B cell (primary cell): ENCODE data around the gene HIBADH. TPM values are rescaled to one million over a fixed set of nuclear protein-coding genes. Genes with fewer than 3 reads are reported as not detected.

ENCODE experiments used
- ATAC-seq: fragments of 200-7000 bp; cut with Tn5 transposase; one replicate; pipeline ENCODE4 v1.10.0; 2021; ENCODE audit warnings: low read depth, mild to moderate bottlenecking, moderate number of reproducible peaks, moderate library complexity
- CTCF ChIA-PET: fragments of 350-600 bp; sonication (Branson Sonifier 250); formaldehyde crosslinking; loops from one replicate; lab custom pipeline; 2021; ENCODE audit warnings: antibody characterized with exemption, inconsistent platforms; lab: Charles Lee
- POLR2A ChIA-PET: fragments of 350-600 bp; sonication (Branson Sonifier 250); formaldehyde crosslinking; loops from one replicate; lab custom pipeline; 2021; ENCODE audit warnings: antibody characterized with exemption; lab: Charles Lee
- DNase-seq: peaks from one replicate; pipeline ENCODE4 v3.0.0; 2013
- H2AFZ ChIP-seq: 2 replicates; pipeline ENCODE4 v1.6.1; 2012; ENCODE audit warnings: mild to moderate bottlenecking, low read depth, low read length; ENCODE audit not compliant: insufficient read depth, poor library complexity, severe bottlenecking
- H3K27ac ChIP-seq, 2 donors: 1 replicate in 1 of 2; 2 replicates in 1 of 2; pipeline ENCODE4 v1.5.1; 2012 to 2013; ENCODE audit warnings: low read length in 2 of 2, mild to moderate bottlenecking in 2 of 2, moderate library complexity in 1 of 2
- H3K27me3 ChIP-seq, 4 experiments: fragments of 200-600 bp in 1 of 4; sonication (generic) in 1 of 4; replicated peaks in 1 of 4; 1 replicate in 2 of 4; 2 replicates in 2 of 4; pipeline versions ENCODE4 v1.6.1 to v1.7.0; 2013 to 2016; ENCODE audit warnings: low read length in 3 of 4, mild to moderate bottlenecking in 2 of 4, mixed read lengths in 1 of 4, moderate library complexity in 1 of 4; ENCODE audit not compliant: insufficient read depth in 4 of 4, control insufficient read depth in 3 of 4; ENCODE audit errors: control extremely low read depth in 1 of 4
- H3K36me3 ChIP-seq, 2 experiments: replicated peaks in 1 of 2; 1 replicate in 1 of 2; 2 replicates in 1 of 2; pipeline versions ENCODE4 v1.6.1 to v1.7.1; 2013; ENCODE audit warnings: low read length in 1 of 2; ENCODE audit not compliant: insufficient read depth in 2 of 2, control insufficient read depth in 1 of 2; ENCODE audit errors: control extremely low read depth in 1 of 2, extremely low read depth in 1 of 2
- H3K4me1 ChIP-seq, 2 donors: fragments of 200-600 bp in 1 of 2; sonication (generic) in 1 of 2; 1 replicate in 1 of 2; 2 replicates in 1 of 2; pipeline versions ENCODE4 v1.5.1 to v1.6.1; 2013 to 2017; ENCODE audit warnings: low read length in 2 of 2; ENCODE audit not compliant: control insufficient read depth in 2 of 2, insufficient read depth in 2 of 2
- H3K4me2 ChIP-seq: replicated peaks from 2 replicates; pipeline ENCODE3; 2012; ENCODE audit warnings: mild to moderate bottlenecking, low read depth, low read length; ENCODE audit not compliant: poor library complexity, severe bottlenecking
- H3K4me3 ChIP-seq, 5 experiments: fragments of 200-600 bp in 1 of 5; sonication (generic) in 1 of 5; 1 replicate in 3 of 5; 2 replicates in 2 of 5; pipeline versions ENCODE4 v1.5.1 to v1.7.0; 2011 to 2016; ENCODE audit warnings: low read length in 4 of 5, mild to moderate bottlenecking in 4 of 5, low read depth in 2 of 5, control low read depth in 1 of 5, moderate library complexity in 1 of 5; ENCODE audit not compliant: insufficient read depth in 1 of 5; ENCODE audit errors: control extremely low read depth in 1 of 5, extremely low read depth in 1 of 5
- H3K79me2 ChIP-seq: fragments of 200-600 bp; sonication (generic); one replicate; pipeline ENCODE4 v1.6.0; 2016; ENCODE audit warnings: low read length; ENCODE audit not compliant: control insufficient read depth, insufficient read depth
- H3K9ac ChIP-seq: fragments of 200-600 bp; sonication (generic); 2 replicates; pipeline ENCODE4 v1.6.1; 2017; ENCODE audit warnings: mild to moderate bottlenecking, low read length, moderate library complexity
- H3K9me3 ChIP-seq, 3 donors: one replicate each; pipeline versions ENCODE4 v1.6.1 to v1.7.1; 2013; ENCODE audit warnings: low read length in 2 of 3; ENCODE audit not compliant: control insufficient read depth in 2 of 3, insufficient read depth in 1 of 3; ENCODE audit errors: control extremely low read depth in 1 of 3
- H4K20me1 ChIP-seq: 2 replicates; pipeline ENCODE4 v1.6.0; 2012; ENCODE audit warnings: mild to moderate bottlenecking, low read length; ENCODE audit not compliant: insufficient read depth, control insufficient read depth, poor library complexity, severe bottlenecking
- H3K27ac Mint-ChIP-seq: one replicate; pipeline ENCODE4 v1.8.0; 2021; ENCODE audit warnings: mixed read lengths
- H3K27me3 Mint-ChIP-seq: one replicate; pipeline ENCODE4 v1.8.0; 2021; ENCODE audit warnings: mixed read lengths
- H3K4me1 Mint-ChIP-seq: one replicate; pipeline ENCODE4 v1.8.0; 2021; ENCODE audit warnings: mixed read lengths
- H3K4me3 Mint-ChIP-seq: one replicate; pipeline ENCODE4 v1.8.0; 2021; ENCODE audit warnings: mixed read lengths
- H3K9me3 Mint-ChIP-seq: one replicate; pipeline ENCODE4 v1.8.0; 2022; ENCODE audit warnings: mixed read lengths; ENCODE audit not compliant: insufficient read depth
- CTCF ChIP-seq: fragments of 200-600 bp; IDR thresholded peaks from one replicate; pipeline ENCODE4 v1.8.0; 2022; ENCODE audit warnings: antibody characterized with exemption, mild to moderate bottlenecking
- EZH2 ChIP-seq: IDR thresholded peaks from 2 replicates; pipeline ENCODE4 v1.6.1; 2012; ENCODE audit warnings: borderline replicate concordance, low read depth, mild to moderate bottlenecking, moderate library complexity, low read length; ENCODE audit not compliant: insufficient read depth, poor library complexity, severe bottlenecking
- WGBS: methylation state at CpG from one replicate; pipeline ENCODE4 v1.1.5; 2013; ENCODE audit warnings: missing lambda C conversion rate; ENCODE audit not compliant: insufficient coverage; 5-methylcytosine and 5-hydroxymethylcytosine counted together
- intact Hi-C: fragments of 100-400 bp; cut with micrococcal nuclease; formaldehyde crosslinking; loops from one replicate; pipeline ENCODE4 v1.10.0; 2022
- polyA plus RNA-seq: library from polyadenylated mRNA; depleted of rRNA; stranded (reverse); fragments of >200 nt; gene quantifications from 2 replicates; pipeline ENCODE4 v1.2.3, GENCODE V29; 2012
- total RNA-seq, 2 donors: library from RNA; stranded (reverse); fragments of 120-200 nt in 1 of 2; gene quantifications; 1 replicate in 1 of 2; 2 replicates in 1 of 2; pipeline versions ENCODE4 v1.2.3 to v1.2.4, GENCODE V29; 2013 to 2022

Gene HIBADH
- total and polyA plus RNA-seq, 2 donors (not counting 1 experiment from before 2014, with no cell fraction given): 6.9 to 14.1 TPM

GRCh38 chr7:27516421-27516820 lies 146.3 kb downstream of the HIBADH start:
- Mint-ChIP-seq H3K9me3 (no peaks in the 10 kb centered on the region), H3K4me1 (no peaks in the 10 kb centered on the region), H3K4me3 (no peak overlapping the region), H3K27ac (no peak overlapping the region), H3K27me3 (no peaks in the 10 kb centered on the region)
- Histone ChIP-seq H3K27me3 (peaks cover 0 to 2% (median 0%) of the 10 kb centered on the region in 4 experiments), H3K27ac (no peak overlapping the region), H4K20me1 (no peaks in the 10 kb centered on the region), H3K9ac (no peak overlapping the region), H3K4me2 (no peak overlapping the region), H3K9me3 (no peaks in the 10 kb centered on the region), H3K79me2 (no peaks in the 10 kb centered on the region), H3K4me1 (no peaks in the 10 kb centered on the region), H3K36me3 (no peaks in the 10 kb centered on the region), H2AFZ (no peak overlapping the region), H3K4me3 (no peak overlapping the region)
- ATAC-seq (no peak), DNase-seq (no peak)
- CTCF ChIA-PET: no interaction called here
- TF ChIP-seq CTCF (no peak), EZH2 (no peak)
- POLR2A ChIA-PET: no interaction called here
- intact Hi-C loops: no loop called here

- no peaks in the 10 kb centered on the region for H3K9me3 Mint-ChIP-seq
- Histone ChIP-seq H3K4me1 (no peaks in the 10 kb centered on the region), H3K27me3 (peaks cover 0 to 2% (median 0%) of the 10 kb centered on the region in 4 experiments), H3K4me3 (no peak overlapping the region), H3K27ac (no peak overlapping the region), H3K36me3 (no peaks in the 10 kb centered on the region), H3K9me3 (no peaks in the 10 kb centered on the region), H3K79me2 (no peaks in the 10 kb centered on the region), H3K9ac (no peak overlapping the region), H3K4me2 (no peak overlapping the region), H2AFZ (no peak overlapping the region), H4K20me1 (no peaks in the 10 kb centered on the region)
- TF ChIP-seq CTCF (no peak), EZH2 (no peak)
- ATAC-seq: no peak
- H3K4me1 Mint-ChIP-seq: no peaks in the 10 kb centered on the region
- H3K27ac Mint-ChIP-seq: no peak overlapping the region
- POLR2A ChIA-PET: no interaction called here
- no peak for DNase-seq
- intact Hi-C loops: no loop called here
- WGBS: 100% methylated on average over 2 of the region's 4 CpGs
- CTCF ChIA-PET: interaction anchor here (1.0 kb wide), 1 partner anchor 259 kb away, joined by 3 read pairs; no protein-coding TSS in a partner anchor
- no peaks in the 10 kb centered on the region for H3K27me3 Mint-ChIP-seq
- H3K4me3 Mint-ChIP-seq: no peak overlapping the region
Measured at GRCh38 chr7:27515933-27516332, 146.8 kb downstream of the HIBADH start.
